Ishikawa (cell line): ENCODE measurements around the gene MYMK.

Experiments
- CEBPB ChIP-seq: IDR thresholded peaks from 2 replicates; pipeline ENCODE4 v1.6.1; 2012
- CREB1 ChIP-seq: IDR thresholded peaks from 2 replicates; pipeline ENCODE4 v1.6.1; 2012; ENCODE audit warnings: low read depth
- EGR1 ChIP-seq: IDR thresholded peaks from 2 replicates; pipeline ENCODE4 v1.6.1; 2012
- EP300 ChIP-seq: IDR thresholded peaks from 2 replicates; pipeline ENCODE4 v1.6.1; 2012; ENCODE audit warnings: borderline replicate concordance
- MAX ChIP-seq: IDR thresholded peaks from 2 replicates; pipeline ENCODE4 v1.6.1; 2012
- NFIC ChIP-seq: IDR thresholded peaks from 2 replicates; pipeline ENCODE4 v1.6.1; 2012
- TAF1 ChIP-seq: IDR thresholded peaks from 2 replicates; pipeline ENCODE4 v1.6.1; 2012; ENCODE audit warnings: low read depth, mild to moderate bottlenecking
- TCF12 ChIP-seq: IDR thresholded peaks from 2 replicates; pipeline ENCODE4 v1.6.1; 2012; ENCODE audit warnings: low read depth
- TEAD4 ChIP-seq: IDR thresholded peaks from 2 replicates; pipeline ENCODE4 v1.6.1; 2012
- ZBTB7A ChIP-seq: IDR thresholded peaks from 2 replicates; pipeline ENCODE4 v1.6.1; 2012; ENCODE audit warnings: low read depth
- TF ChIP-seq, protein P1 (sequence below): IDR thresholded peaks from 2 replicates; pipeline ENCODE4 v1.6.1; 2012; ENCODE audit warnings: low read depth, mild to moderate bottlenecking
- TF ChIP-seq, protein P2 (sequence below): IDR thresholded peaks from 2 replicates; pipeline ENCODE4 v1.6.1; 2012

DNA sequence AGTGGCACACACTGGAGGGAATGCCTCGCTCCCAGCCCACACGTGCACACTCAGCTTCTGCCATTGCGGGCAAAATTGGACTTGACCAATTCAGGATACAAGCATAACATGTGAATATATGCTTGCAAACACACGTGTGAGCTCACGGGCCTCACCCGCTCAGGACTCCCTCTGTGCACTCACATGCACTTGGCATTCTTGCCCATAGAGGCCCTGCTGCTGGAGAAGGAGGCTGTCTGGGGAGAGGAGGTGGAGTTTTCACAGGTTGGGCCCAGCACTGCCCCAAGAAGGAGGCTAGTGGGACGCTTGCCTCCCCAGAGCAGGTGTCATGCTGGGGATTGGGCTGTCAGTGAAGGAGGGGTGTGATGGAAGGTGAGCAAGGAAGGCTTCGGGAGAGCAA lies 1.7 kb downstream of the MYMK start:
- TF ChIP-seq EP300 (no peak), EGR1 (no peak), NFIC (no peak), MAX (no peak), TEAD4 (no peak), TAF1 (no peak), CREB1 (no peak), CEBPB (no peak), TCF12 (no peak), ZBTB7A (no peak)
- TF ChIP-seq, protein P1, sequence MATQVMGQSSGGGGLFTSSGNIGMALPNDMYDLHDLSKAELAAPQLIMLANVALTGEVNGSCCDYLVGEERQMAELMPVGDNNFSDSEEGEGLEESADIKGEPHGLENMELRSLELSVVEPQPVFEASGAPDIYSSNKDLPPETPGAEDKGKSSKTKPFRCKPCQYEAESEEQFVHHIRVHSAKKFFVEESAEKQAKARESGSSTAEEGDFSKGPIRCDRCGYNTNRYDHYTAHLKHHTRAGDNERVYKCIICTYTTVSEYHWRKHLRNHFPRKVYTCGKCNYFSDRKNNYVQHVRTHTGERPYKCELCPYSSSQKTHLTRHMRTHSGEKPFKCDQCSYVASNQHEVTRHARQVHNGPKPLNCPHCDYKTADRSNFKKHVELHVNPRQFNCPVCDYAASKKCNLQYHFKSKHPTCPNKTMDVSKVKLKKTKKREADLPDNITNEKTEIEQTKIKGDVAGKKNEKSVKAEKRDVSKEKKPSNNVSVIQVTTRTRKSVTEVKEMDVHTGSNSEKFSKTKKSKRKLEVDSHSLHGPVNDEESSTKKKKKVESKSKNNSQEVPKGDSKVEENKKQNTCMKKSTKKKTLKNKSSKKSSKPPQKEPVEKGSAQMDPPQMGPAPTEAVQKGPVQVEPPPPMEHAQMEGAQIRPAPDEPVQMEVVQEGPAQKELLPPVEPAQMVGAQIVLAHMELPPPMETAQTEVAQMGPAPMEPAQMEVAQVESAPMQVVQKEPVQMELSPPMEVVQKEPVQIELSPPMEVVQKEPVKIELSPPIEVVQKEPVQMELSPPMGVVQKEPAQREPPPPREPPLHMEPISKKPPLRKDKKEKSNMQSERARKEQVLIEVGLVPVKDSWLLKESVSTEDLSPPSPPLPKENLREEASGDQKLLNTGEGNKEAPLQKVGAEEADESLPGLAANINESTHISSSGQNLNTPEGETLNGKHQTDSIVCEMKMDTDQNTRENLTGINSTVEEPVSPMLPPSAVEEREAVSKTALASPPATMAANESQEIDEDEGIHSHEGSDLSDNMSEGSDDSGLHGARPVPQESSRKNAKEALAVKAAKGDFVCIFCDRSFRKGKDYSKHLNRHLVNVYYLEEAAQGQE: no peak
- TF ChIP-seq, protein P2, sequence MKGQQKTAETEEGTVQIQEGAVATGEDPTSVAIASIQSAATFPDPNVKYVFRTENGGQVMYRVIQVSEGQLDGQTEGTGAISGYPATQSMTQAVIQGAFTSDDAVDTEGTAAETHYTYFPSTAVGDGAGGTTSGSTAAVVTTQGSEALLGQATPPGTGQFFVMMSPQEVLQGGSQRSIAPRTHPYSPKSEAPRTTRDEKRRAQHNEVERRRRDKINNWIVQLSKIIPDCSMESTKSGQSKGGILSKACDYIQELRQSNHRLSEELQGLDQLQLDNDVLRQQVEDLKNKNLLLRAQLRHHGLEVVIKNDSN: no peak
